HPDE6-E6E7 (cell line): ENCODE measurements around the gene PNMA5.

ENCODE experiments used
- DNase-seq: peaks from one replicate; pipeline ENCODE4 v3.0.0; 2011; ENCODE audit warnings: missing footprints; ENCODE audit errors: extremely low spot score

PNMA5 gene

DNA sequence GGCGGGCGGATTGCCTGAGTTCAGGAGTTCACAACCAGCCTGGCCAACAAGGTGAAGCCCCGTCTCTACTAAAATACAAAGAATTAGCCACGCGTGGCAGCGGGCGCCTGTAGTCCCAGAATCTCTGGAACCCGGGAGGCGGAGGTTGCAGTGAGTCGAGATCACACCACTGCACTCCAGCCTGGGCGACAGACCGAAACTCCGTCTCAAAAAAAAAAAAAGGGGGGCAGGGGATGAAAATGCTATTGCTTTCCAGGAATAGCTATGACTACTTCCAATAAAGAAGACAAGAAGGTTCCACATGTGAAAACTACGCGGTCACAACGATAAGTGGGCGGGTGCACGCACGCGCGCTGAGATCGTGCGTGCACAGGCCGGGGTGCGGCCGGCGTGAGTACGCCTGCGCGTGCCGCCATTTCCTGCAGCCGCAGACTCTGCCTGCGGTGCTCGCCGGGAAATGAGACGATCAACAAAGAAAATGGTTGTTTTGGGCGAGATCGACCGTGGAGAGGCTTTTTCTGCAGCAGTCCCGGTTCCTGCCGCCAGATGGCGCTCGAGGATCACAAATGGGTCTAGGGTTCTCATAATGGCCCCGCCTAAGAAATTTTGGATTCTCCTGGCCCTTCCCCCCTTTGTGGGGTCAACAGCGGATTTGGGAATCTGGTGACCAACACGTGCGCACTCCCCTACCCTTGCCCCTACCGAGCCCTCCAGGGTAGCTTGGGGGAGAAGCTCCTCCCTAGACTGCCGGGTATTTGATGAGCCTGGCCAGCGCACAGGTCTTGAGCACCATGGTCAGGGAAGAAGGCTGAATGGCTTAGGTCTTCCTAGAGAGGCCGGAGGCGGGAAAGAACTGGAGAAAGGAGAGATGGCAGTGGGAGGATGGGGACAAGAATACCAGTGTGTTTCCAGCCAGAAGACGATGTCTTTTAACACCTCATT lies 35.1 kb downstream of the PNMA5 start:
- peak; percentile 93 for DNase-seq

GRCh38 chrX:152958047-152958446 lies 35.9 kb downstream of the PNMA5 start:
- DNase-seq, result no peak

DNA sequence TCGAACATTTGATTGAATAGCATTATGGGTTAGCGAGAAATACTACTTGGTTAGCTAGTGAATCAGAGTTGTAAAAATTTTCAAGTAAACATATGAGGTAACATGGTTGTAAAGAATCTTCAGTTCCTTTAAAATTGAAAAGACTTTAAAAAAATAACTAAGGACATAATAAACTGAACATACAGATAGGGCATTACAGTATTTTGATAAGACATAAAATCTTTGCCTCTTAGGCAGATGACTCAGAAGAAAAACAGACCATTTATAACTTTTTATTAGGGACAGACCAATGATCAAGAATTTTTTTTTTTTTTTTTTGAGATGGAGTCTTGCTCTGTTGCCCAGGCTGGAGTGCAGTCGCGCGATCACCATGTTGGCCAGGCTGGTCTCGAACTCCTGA lies 43.1 kb downstream of the PNMA5 start:
- no peak for DNase-seq

DNA sequence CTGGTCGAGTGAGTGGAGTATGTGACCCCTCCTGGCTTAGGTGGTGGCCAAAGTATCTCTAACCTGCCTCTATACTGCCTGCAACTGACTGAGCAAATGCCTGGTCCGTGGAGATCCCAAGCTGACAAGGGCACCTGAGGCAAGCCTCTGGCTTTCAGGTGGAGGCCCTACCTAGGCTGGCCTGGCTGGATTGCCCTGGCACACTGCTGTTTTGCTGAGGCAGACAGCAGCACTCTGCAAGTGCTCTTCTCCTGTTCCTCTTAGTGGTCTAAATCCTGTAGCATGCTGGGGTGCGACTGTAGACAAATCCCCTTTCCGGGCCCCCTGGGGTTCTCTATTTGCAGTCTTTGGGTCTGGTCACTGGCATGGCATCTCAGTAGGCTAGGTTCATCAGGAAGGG lies 44.8 kb downstream of the PNMA5 start:
- DNase-seq, result no peak

DNA sequence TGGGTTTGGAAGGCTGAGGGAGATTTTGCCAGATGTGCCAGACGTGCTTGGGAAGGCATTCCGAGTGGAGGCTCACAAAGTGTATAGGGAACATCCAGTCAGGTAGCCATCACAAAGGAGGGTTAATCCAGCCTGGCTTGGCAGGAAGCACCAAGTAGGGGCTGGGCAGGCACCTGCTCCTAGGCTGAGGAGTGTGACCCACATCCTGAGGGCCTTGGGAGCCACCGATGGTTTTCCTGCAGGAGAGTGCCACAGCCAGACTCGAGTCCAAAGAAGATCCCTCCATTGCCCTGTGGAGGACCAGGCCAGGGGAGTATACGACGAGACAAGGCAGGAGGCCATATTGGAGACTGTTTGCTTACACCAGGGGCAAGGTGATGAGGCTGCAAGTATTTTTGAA lies 47.2 kb downstream of the PNMA5 start:
- DNase-seq, result no peak

DNA sequence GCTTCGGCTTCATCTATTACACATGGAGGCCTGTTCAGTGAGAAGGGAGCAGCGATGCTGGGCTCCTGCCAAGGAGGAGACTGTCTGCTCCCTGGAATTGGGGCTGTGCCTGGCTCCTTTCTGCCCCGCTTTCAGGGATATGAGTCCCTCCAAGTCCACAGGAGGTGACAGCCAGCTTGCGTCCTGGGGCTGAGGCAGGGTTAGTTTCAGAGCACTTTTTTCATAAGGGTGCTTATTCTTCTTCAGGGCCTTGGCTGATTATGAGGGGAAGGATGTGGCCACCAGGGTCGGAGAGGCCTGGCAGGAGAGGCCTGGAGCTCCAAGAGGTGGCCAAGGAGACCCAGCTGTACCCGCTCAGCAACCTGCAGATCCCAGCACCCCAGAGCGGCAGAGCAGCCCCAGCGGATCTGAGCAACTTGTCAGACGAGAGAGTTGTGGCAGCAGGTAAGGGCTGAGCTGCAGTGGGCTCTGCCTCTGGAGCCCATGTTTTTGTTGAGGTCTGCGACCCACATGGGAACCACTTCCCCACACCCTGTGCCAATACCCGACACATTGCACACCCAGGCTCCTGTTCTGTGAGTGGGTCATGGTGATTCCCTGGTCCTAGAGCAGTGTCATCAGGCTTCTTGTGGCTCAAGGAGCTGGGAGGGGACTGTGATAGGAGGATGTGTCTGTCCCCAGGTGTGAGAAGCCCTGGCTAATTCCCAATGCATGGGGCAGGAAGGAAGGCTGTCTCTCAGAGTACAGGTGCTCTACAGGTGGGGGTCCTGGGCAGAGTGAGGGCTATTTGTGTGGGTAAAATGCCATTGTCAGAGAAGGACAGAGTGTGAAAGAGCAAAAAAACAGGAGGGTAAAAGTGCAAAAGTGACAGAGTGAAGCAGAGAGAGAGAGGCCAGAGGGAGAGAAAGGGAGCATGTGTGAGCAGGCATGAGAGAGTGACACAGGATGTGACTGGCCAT lies 48.6 kb downstream of the PNMA5 start:
- no peak for DNase-seq

GRCh38 chrX:152943826-152944225 lies 50.1 kb downstream of the PNMA5 start:
- no peak for DNase-seq

DNA sequence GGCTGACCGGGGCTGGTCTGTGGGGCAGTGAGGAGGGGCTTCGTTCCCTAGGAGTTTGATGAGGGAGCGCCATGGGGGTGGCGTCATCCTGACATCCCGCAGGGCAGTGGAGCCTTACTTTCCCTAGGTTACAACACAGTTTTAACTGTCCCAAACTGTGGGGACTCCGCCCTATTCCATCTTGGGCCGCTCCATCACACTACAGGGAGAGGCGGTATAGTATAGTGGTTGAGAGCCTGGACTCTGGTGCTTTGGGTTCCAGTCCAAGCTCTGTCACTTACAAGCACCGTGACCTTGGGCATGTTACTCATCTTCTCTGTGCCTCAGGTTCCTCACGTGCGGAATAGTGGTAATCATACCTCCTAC lies 51.9 kb downstream of the PNMA5 start:
- no peak for DNase-seq

DNA sequence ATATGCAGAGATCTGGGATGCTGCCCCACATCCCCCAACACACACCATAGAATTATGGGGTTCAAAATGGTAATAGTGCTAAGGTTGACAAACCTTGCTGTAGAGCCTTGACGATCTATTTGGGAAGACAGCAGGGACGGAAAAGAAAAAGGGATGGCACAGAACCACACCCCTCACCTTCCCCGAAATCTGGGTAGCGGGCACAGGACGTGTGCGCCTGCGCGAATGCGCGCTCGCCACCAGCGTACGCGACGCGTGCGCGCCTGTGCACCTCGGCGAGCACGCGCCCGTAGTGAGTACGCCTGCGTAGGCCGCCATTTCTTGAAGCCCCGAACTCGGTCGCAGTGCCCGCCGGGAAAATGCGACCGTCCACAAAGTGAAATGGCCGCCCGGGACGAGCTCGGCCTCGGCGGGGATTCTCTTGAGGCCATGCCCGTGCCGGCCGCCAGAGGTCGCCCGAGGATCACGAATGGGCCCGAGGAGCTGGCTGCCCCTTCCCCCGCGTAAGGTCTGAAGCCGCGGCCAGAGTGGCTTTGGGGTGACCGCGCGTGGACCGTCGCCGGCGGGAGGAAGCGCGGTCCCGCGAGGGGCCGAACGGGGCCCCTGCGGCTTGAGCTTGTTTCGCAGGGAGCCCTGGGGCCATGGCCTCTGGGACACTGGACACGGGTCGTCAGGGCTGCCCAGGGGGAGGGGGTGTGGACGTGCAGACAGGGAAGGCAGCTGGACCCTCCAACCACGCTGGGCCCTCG lies 52.4 kb downstream of the PNMA5 start:
- peak; percentile 97 for DNase-seq
